Measurements from ENCODE around the gene COPS6.

Gene COPS6

DNA sequence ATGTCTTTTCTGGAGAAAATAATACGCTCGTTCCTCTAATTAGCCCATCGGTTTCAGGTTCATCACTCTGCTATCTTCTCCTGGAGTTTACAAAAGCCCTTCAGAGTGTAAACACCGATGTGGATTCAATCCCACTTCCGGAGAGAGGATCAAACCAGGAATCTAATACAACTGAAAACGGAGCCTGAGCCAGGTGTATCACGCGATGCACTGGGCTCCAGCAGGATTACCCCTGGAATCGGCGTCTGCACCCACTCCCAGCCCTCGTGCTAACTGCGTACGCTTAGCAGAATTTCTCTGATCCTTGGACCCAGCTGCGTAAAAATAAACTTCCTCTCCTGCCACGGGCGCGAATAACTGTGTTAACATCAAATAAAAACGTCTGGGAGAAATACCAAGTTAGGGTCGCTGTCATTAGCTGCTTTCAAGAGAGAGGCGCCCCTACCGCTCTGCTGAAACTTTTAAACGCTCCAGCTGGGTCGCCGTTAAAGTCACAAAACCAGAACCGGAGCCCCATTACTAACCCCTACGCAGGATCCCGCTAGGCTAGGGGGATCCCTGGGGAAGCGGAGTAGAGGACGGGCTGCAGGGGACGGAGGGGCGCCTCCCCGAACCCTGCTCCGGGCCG, 7.7 kb upstream of the COPS6 start:
- DNase-seq = peak; percentile 48 to 72

GRCh38 chr7:100081535-100082102, 7.2 kb upstream of the COPS6 start, which contains the start of gene ZNF3:
Gene ZNF3, minus strand, starts transcription at chr7:100081723. Its CDS starts 4,366 bp downstream, at chr7:100077357.
- DNase-seq = peak; percentile 99

DNA sequence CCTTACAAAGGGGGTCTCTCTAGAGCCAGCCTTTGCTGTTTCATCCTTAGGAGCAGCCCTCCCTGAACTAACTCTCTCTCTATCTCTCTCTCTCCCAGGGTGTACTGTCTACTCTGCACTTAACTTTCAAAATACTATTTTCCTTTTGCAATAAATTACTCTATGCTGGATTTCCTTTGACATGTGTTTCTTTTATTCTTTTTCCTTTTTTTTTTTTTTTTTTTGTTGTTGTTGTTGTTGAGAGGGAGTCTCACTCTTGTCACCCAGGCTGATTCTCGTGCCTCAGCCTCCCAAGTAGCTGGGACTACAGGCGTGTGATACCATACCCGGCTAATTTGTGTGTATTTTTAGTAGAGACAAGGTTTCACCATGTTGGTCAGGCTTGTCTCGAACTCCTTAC, 5.8 kb upstream of the COPS6 start:
- no peak for DNase-seq

DNA sequence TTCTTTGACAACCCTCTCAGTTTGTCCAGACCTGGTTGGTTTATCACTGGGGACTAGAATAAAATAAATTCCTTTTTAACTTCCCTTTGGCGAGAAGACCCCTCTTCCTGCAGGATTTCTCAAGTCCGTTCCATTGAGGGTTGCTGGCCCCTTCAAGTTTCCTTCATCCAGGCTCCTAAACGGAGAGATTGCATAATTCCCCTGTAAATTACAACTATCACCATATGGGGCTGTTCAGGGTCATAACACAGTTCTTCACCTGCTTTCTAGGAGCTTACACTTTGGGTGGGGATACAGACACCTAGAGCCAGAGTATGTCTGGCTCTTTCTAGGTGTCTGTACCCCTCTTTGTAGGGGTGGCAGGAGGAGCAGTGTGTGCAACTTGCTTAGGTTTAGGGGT, 3.3 kb upstream of the COPS6 start:
- DNase-seq = no peak

DNA sequence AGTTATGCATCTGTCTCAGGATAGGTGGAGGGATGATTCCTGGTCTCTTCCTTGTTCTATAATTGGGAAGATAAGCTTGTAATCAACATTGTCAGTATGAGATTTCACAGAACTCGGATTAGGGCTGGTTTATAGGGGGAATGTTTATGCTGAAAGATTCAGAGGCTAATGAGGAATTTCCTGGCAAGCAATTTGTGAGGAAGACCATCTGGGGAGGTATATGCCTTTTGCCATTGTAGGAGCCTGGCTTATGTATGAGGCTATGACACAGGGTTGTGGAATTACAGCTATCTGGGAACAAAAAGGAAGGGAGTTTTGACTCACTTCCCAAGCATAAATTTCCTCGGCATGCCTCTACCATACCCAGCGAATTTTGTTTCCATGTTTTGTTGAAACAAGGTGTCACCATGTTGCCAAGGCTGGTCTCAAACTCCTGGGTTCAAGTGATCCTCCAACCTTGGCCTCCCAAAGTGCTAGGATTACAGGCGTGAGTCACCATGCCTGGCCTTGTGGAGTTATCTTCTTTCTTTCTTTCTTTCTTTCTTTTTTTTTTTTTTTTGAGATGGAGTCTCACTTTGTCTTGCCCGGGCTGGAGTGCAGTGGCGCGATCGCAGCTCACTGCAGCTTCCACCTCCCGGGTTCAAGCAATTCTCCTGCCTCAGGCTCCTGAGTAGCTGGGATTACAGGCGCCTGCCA, 1.6 kb upstream of the COPS6 start:
- DNase-seq = no peak

DNA sequence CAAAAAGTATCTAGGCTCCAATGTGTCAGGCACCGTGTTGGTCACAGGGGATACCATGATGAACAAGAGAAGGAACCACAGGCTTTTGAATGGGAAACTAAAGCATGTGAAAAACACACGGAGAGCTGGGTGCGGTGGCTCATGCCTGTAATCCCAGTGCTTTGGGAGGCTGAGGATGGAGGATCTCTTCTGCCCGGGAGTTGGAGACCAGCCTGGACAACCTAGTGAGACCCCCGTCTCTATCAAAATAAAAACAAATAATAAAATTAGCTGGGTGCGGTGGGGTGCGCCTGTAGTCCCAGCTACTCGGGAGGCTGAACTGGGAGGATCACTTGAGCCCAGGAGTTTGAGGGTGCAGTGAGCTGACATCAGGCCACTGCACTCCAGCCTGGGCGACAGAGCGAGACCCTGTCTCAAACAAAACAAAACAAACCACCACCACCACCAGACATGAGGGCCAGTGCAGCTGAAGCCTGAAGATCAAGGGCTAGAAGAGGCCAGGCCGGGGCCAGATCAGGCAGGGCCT, 611 bp upstream of the COPS6 start:
- DNase-seq = no peak

GRCh38 chr7:100089458-100090196, 858 bp downstream of the COPS6 start:
- no peak for DNase-seq

DNA sequence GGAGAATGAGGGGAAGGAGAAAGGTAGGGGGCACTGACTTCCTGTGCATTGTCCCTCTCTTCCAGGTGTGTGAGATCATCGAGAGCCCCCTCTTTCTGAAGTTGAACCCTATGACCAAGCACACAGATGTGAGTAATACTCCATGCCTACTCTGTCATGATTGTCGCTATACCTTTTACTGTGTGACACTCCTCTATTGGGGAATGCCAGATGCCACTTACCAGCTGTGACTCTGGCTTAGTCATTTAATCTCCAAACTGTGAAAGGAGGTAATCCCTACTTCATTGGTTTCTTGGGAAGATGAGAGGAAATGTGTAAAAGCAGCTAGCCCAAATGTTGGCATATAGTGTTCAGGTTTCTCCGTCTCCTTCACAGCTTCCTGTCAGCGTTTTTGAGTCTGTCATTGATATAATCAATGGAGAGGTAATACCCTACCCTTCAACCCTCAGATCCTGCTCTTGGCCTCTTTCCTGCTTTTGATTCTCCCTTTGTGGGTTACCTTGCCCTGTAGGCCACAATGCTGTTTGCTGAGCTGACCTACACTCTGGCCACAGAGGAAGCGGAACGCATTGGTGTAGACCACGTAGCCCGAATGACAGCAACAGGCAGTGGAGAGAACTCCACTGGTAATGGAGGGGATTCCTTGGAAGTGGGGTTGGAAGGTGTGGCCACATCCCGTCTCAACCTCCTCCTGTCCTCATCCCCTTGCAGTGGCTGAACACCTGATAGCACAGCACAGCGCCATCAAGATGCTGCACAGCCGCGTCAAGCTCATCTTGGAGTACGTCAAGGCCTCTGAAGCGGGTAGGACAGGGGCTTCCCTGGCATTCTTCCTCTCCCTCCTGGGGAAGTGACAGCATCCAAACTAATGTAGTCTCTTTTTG, 2.0 kb downstream of the COPS6 start:
- no peak for DNase-seq

DNA sequence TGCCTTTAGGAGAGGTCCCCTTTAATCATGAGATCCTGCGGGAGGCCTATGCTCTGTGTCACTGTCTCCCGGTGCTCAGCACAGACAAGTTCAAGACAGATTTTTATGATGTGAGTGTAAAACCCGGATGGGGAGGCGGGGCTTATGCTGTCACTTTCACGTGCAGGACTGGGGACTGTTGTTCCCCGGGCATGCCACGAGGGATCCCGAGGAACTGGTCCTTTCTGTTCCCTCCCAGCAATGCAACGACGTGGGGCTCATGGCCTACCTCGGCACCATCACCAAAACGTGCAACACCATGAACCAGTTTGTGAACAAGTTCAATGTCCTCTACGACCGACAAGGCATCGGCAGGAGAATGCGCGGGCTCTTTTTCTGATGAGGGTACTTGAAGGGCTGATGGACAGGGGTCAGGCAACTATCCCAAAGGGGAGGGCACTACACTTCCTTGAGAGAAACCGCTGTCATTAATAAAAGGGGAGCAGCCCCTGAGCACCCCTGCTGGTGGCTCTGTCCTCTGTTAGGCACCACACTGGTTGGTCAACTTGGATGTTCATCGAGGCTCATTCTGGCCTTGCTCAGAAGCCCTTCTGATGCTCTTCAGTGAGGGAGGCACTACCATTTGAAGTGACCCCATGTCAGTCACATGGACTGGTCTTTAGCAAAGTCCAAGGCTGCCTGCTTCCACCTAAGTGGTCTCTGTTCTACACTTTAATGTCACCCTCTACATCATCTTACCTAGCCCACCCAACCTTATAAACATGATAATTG, 2.8 kb downstream of the COPS6 start:
- DNase-seq = no peak

DNA sequence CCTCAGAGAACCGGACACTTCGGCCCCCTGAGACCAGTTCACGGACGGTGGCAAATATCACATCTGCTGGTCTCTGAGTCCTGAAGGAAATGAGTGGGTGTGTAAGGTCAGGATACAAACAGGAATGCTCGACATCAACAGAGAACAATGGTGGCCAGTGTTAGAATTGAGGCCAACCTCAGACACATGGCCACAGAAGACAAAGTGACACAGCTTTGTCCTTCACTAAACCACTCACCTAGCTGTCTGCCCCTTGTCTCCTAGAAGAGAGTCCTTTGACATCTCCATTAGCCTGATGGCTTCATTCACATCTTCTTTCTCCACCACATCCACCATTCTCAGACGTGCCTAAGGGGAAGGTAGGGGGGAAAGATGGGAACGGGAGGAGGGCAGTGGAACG, 4.3 kb downstream of the COPS6 start:
- DNase-seq = no peak

- no peak for DNase-seq
These were observed 4.7 kb downstream of the COPS6 start for GRCh38 chr7:100093498-100093897.

- no peak for DNase-seq
These were observed 5.2 kb downstream of the COPS6 start for GRCh38 chr7:100093925-100094486.

DNA sequence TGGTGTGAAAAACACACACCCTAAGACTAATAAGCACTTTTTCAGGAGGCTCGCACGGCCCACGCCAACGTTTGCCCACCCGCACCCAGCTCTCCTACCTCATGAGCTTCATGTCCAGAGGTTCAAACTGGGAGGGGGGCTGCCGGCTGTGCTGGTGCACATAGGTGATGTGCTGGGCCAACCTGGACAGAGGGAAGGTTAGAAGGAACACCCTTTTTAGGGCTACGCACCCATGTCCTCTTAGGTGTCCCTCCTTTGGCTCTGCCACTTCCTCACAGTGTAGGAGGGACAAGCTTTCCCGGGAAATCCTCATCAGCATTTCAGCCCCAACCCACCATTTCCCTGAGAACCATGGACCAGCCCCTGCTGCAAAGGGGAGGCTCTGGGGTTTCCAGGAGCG, 6.5 kb downstream of the COPS6 start:
- DNase-seq = no peak

DNA sequence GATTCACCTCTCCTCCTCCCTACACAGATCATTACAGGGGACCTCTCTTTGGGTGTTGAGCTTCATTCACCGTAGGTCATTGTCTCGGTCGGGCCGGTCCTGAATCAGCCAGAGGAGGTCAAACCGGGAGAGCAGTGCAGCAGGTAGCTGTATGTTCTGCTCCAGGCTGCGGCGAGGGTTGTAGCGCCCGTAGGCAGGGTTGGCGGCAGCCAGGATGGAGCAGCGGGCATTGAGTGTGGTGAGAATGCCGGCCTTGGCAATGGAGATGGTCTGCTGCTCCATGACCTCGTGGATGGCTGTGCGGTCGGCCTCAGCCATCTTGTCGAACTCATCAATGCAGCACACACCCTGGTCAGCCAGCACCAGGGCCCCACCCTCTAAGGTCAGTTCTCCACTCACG, 6.9 kb downstream of the COPS6 start:
- DNase-seq = no peak

- DNase-seq = no peak
These were observed 10.1 kb downstream of the COPS6 start for GRCh38 chr7:100098913-100099312.

DNA sequence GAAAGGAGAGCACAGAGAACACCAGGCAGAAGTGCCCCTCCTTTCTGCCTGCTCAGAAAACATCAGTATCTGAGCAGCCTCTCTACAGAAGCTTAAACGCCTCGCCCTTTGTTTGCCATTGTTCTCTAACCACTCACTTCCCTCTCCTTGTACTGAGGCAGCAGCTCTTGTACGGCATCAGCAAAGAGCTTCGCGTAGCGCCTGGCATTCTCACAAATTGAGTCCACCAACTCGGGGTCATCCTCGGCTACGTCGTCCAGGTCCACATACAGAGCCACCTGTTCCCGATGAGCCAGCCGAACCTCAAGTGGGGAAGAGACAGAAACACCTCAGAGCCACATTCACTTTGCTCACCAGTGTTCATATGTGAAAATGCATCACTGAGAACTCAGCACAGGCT, 10.7 kb downstream of the COPS6 start:
- DNase-seq = no peak

GRCh38 chr7:100100420-100101015, 11.7 kb downstream of the COPS6 start:
- DNase-seq = peak; percentile 97 to 98

DNA sequence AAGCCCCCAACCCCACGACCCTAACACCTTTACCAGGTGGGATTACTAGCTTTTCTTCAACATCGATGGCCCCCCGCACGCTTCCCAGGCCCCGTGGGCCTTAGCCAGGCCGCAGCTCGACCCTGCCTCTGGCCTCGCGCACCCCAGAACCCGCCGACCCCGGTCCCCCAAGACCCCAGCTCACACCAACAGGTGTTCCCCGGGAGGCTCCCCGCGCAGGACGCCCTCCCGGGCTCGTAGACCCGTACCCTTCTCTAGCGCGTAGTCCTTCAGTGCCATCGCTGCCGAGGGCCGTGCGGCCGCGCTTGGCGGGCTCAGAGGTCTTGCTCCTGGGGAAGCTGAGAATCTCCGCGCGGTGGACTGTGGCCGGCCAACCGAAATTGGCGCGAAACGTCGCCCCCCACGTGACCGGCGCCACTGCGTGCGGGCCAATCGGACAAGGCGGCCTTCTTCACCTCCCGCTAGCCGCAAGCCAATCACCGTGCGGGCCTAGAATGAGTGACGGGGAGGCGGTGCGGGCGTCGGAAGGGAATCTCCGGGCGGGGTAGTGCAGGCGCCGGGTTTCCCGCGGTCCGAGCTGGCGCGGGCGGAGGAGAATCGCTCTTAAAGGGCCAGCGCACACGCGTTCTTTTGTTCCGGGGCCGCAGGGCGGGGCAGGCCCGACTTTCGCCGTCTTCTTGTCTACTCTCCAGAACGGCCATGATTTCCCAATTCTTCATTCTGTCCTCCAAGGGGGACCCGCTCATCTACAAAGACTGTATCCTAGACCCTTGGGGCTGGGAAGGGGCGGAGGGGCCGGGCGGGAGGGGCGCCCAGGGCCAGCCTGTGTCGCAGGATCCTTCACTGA, 12.5 kb downstream of the COPS6 start, which contains the start of the genes AP4M1 and MCM7:
Gene AP4M1 (plus strand): TSS at position 628 of the 847 bp plus-strand sequence. CDS start 72 bp downstream, at position 700.
Gene MCM7 (minus strand): TSS at position 382 of the 847 bp plus-strand sequence. CDS start 103 bp downstream, at position 279.
- DNase-seq = peak; percentile 99
